H4 (cell line): ENCODE measurements around the gene SPDEF. TPM values are rescaled to one million over a fixed set of nuclear protein-coding genes. Genes with fewer than 3 reads are reported as not detected.

Experiments used
- DNase-seq: peaks from one replicate; pipeline ENCODE4 v3.0.0-alpha.2; 2015; ENCODE audit warnings: low spot score
- total RNA-seq: library from RNA; depleted of rRNA; stranded (reverse); fragments of >200 nt; shearing (Covaris generic); gene quantifications from 2 replicates; pipeline ENCODE4 v1.2.3, GENCODE V29; 2014

The SPDEF gene
- total RNA-seq, 1 experiment from 2014 or later, result not detected

DNA sequence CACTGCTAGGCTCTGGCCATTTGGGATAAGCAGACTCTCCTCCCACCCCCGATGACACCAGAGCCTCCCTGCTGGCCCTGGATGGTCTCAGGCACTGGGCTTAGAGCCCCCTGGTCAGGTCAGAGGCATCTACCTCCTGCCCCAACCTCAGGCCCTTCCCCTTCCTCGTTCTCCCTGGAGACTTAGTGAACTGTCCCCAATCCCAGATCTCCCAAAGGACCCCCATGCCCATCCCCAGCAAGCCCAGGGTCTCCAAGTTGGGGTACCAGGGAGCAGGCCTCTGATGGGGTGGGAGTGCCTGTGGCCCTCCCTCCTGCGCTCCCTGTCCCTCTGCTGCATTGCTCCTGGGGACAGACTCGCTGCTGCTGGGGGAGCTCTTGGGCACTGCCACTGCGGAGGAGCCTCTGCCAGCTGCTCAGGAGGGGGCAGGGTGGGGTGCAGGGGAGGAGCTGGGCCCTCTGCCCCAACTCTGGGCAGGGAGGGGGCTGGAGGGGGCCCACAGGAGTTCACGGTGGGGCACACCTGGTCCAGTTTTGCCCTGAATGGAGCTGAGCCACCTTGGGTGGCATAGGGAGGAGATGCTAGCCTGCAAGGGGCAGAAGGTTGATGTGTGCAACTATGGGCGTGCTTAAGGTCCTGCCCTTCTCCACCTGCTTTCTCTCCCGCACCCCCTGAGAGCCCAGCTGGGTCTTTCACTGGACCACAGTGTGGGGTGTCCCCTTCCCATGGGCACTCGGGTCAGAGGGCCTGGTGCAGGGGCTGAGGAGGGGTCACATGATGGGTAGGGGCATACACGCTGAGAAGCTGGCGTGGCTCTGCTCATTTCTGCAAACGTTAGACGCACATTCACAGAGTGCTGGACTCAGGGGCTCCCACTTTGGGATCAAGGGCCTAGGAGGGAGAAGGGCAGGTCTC lies 40.4 kb downstream of the SPDEF start:
- no peak for DNase-seq

GRCh38 chr6:34514593-34515472 lies 41.3 kb downstream of the SPDEF start:
- no peak for DNase-seq

DNA sequence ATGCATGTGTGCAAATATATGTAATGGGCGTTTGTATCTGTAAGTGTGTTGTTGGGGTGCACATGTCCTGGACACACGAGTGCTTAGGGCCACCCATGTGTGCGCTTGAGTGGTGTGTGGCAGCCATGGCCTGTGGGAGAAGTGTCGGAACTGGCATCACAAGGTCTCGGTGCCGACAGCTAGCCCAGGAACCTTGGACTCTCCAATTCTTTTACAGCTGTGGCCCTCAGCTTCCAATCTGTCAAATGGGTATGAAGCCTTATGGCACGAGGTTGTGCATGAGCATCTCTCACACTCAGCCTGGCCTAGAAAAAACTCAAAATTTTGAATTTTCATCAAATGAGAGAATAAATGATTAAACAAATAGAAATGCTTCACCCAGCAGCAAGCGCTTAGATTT lies 42.0 kb downstream of the SPDEF start:
- no peak for DNase-seq

DNA sequence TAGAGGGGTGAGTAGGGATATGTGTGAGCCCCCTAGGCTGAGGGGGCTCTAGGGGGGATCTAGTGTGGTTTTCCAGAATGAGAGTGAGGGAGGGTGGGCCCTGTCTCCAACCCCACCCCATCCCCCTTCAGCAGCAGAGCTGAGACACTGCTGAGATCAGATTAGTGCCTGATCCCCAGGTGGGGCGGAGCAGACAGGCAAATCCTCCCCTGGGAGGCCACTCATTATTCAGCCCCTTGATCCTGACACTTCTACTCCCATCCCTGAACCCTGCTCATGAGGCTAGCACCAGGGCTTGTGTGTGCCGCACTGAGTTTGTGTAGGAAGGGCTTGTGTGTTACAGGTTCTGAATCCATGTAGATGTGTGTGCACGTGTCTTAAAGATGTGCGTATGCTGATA lies 42.5 kb downstream of the SPDEF start:
- DNase-seq, result no peak

- DNase-seq, result no peak
Observed at GRCh38 chr6:34512738-34513115, 43.4 kb downstream of the SPDEF start.

GRCh38 chr6:34511915-34512737 lies 44.0 kb downstream of the SPDEF start:
- DNase-seq, result no peak

GRCh38 chr6:34511214-34511914 lies 44.8 kb downstream of the SPDEF start:
- DNase-seq, result no peak

DNA sequence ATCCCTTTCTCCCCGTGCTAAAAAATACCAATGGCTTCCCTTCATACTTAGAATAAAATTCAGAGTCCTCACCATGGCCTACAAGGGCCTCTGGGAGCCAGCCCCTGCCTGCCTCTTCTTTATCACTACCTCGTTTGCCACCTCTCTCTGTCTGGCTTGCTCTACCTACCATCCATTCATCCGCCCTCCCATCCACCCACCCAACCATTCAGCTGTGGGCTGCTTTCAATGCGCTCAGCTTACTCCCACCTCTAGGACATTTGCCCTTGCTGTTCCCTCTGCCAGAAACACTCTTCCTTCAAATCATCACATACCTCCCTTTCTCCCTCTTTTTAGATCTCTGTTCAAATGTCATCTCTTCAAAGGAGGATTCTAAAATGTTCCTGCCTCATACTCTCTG lies 45.8 kb downstream of the SPDEF start:
- DNase-seq, result no peak

DNA sequence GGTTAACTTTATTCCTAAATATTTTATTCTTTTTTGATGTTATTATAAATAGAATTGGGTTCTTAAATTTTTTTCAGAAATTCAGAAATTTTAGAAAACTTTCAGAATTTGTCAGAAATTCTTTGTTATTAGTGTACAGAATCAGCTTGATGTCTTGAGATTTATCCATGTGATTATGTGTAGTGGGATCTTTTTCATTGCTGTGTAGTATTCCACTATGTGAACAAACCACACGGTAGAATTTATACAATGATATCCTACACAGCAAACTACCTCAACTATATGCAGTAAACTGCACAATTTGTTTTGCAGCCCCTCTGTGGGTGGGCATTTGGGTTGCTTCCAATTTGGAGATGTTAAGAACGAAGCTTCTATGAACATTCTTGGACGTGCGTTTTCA lies 46.3 kb downstream of the SPDEF start:
- no peak for DNase-seq

DNA sequence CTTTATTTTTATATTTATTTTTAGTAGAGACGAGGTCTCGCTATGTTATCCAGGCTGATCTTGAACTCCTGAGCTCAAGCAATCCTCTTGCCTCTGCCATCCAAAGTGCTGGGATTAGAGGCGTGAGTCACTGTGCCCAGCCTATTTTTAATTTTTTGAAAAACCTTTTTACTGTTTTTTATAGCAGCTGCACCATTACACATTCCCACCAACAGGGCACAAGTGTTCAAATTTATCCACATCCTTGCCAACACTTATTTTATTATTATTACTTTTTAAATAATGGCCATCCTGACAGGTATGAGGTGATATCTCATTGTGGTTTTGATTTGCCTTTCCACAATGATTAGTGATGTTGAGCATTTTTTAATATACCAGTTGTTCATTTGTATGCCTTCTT lies 47.7 kb downstream of the SPDEF start:
- DNase-seq, result no peak

DNA sequence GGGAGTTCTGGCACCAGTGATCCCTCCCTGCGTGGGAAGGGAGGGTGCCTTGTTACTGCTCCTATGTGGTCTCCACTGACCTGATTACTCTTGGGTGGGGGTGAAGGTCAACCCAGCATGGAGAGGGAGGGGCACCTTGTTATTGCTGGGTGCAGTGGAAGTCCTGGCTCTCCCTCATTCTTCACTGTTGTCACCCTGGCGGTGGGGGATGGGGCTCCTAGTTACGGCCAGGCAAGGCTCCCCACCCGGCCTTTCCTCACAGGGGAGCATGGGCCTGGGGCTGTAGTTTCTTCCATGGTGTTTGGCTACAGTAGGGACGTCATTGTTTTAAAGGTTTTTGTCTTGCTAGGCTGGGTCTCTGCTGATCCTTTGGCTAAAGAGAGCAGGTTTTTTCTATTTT lies 49.4 kb downstream of the SPDEF start:
- no peak for DNase-seq

DNA sequence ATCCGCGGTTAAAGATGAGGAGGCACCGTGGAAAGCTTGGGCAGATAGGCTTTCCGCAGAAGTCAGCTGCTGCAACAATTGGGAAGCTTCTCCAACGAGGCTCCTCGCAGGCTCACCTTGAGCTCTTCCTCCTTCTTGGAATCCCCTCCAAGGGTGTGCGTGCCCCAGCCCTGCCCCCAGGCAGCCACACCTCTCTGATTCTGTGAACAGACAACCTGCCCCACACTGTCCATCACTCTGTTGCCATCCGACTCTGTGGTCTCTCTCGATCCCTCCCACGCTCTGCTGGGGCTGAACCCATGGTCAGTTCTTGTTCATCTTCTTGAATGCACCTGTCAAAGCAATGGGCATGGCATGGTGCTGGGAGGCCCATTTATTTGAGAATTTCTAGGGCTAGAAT lies 58.7 kb downstream of the SPDEF start:
- no peak for DNase-seq

GRCh38 chr6:34496103-34496685 lies 59.9 kb downstream of the SPDEF start:
- DNase-seq, result no peak

DNA sequence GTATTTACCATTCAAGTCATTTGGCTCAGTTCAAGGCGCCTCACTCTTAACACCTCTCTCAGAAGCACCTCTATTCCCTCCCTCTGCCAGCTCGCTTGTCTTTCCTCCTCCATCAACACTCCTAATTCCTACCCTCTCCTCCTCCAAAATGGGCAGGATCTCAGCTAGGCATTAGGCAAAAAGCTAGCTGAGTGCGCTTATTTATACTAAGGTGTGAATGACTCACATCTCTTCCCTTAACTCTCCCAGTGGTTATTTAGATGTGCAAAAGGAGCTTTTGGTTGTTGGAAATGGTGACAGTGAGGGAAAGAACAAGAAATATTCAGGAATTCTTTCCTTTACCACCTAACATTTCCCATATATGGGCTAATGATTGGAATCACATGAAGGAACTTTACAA lies 61.2 kb downstream of the SPDEF start:
- no peak for DNase-seq

DNA sequence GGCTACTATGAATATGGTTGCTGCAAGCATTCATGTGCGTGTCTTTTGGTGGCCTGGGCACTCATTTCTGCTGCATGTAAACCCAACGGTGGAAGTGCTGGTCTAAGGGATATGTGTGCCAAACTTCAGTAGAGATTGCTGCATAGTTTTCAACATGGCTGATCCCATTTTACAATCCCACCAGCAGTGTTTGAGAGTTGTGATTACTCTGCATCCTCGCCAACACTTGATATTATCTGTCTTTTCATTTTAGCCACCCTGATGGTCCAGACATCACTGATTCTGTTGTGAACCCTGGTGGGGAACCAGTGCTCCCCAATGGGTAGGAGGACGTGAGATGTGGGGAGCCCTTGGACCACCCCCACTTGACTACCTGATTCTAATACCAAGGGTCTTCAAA lies 62.8 kb downstream of the SPDEF start:
- DNase-seq, result no peak

DNA sequence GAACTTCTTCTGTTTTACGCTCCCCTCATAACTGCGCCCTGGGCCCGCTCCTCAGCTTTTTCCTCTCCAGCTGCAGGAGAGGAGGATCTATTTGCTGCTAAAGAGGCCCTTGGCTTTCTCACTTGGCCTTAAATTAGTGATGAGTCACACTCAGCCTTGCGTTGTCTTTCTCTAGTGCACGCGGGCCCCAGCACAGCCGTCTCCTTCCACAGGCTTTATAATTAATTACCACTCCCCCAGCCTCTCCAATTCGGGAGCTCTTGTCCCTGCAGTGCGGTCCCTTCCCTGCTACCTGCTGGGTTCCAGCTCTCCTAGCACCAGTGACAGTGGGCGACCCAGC lies 65.1 kb downstream of the SPDEF start:
- DNase-seq, result no peak

GRCh38 chr6:34490390-34491090 lies 65.6 kb downstream of the SPDEF start:
- DNase-seq, result no peak

DNA sequence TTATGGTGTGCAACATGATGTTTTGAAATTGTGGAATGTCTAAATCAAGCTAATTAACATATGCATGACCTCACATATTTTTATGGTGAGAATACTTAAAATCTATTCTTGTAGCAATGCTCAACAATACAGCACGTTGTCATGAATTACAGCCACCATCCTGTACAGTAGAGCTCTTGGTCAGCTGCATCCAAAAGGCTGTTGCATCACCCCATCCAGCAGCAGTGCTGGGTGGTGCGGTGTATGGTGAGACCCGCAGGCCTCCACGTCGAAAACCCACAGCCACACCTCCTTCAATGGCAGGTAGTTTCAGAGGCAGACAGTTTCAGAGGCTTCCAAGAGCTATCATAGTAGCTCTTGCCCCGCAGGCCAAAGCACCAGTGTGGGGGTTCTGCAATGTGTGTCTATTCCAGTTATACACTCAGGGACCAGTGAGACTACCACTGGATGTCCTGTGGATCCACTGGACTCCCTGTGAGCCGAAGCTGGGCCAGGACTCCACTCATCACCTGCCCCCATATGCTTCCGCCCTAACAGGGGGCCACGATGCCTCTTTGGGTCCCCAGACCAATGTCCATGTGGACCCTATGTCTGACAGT lies 66.8 kb downstream of the SPDEF start:
- DNase-seq, result no peak
